Right lobe of liver (tissue), 6 donors: ENCODE data around the gene ZBTB9. TPM values are rescaled to one million over a fixed set of nuclear protein-coding genes. Genes with fewer than 3 reads are reported as not detected.

Experiments used
- ATAC-seq, 4 donors: fragments of 200-7000 bp; cut with Tn5 transposase; one replicate each; pipeline ENCODE4 v1.9.1; 2020; ENCODE audit warnings: mild to moderate bottlenecking in 4 of 4, moderate library complexity in 4 of 4
- DNase-seq, 3 donors: peaks; one replicate each; pipeline ENCODE4 v3.0.0-alpha.2; 2020
- H3K27ac ChIP-seq, 3 donors: fragments of 200-600 bp; one replicate each; pipeline ENCODE4 v1.8.0; 2022
- H3K27me3 ChIP-seq, 2 donors: fragments of 200-600 bp; one replicate each; pipeline ENCODE4 v1.8.0; 2022
- H3K36me3 ChIP-seq, 4 donors: fragments of 200-600 bp; sonication (generic) in 1 of 4; one replicate each; pipeline versions ENCODE4 v1.5.1 to v1.8.0; 2017 to 2022; ENCODE audit warnings: control low read depth in 1 of 4
- H3K4me1 ChIP-seq, 4 donors: fragments of 200-600 bp; sonication (generic) in 1 of 4; one replicate each; pipeline versions ENCODE4 v1.5.1 to v1.8.0; 2017 to 2022; ENCODE audit warnings: control low read depth in 1 of 4
- H3K4me3 ChIP-seq, 3 donors: fragments of 200-600 bp; one replicate each; pipeline ENCODE4 v1.8.0; 2022
- H3K9me3 ChIP-seq, 4 donors: fragments of 200-600 bp; sonication (generic) in 1 of 4; one replicate each; pipeline versions ENCODE4 v1.5.1 to v1.8.0; 2017 to 2022; ENCODE audit warnings: control low read depth in 1 of 4
- CTCF ChIP-seq, 4 donors: fragments of 200-600 bp in 3 of 4; fragments of 450-650 bp in 1 of 4; IDR thresholded peaks; one replicate each; pipeline versions ENCODE4 v1.5.1 to v1.8.0; 2016 to 2022; ENCODE audit warnings: antibody characterized with exemption in 4 of 4, mild to moderate bottlenecking in 2 of 4
- POLR2A ChIP-seq: fragments of 450-650 bp; IDR thresholded peaks from one replicate; pipeline ENCODE4 v1.6.1; 2017; ENCODE audit warnings: antibody characterized with exemption, mild to moderate bottlenecking
- WGBS: methylation state at CpG from one replicate; pipeline ENCODE4 v1.1.6; 2018; ENCODE audit warnings: low coverage, low lambda C conversion rate; ENCODE audit not compliant: insufficient coverage; ENCODE audit errors: missing lambda C conversion rate; 5-methylcytosine and 5-hydroxymethylcytosine counted together
- intact Hi-C, 2 donors: fragments of 100-400 bp; cut with DNase I; formaldehyde crosslinking; loops; one replicate each; pipeline versions ENCODE4 v1.11.2 to v1.14.1; 2022
- total RNA-seq, 6 experiments: library from RNA; depleted of rRNA in 2 of 6; stranded (reverse); fragments of >200 nt in 2 of 6; fragmentation: NEBNext Ultra II Directional in 3 of 6; extraction: Animal tissue kit (Norgen Biotek cat#: 25700) in 3 of 6; gene quantifications; one replicate each; pipeline versions ENCODE4 v1.1.0 to v1.2.4, GENCODE V29; 2016 to 2023
- donor health status: DM: no; HTN: yes; CAD: no.
- donor health status: DM: no; HTN: no; CAD: no.
- donor health status: DM: no; HTN: no; CAD: no.
- donor health status: DM: no; HTN: yes; CAD: no.
- donor health status: DM: no; HTN: yes; CAD: no.

ZBTB9 gene
- total RNA-seq, 6 experiments from 2014 or later, result 2.5 to 3.8 (median 2.9) TPM

DNA sequence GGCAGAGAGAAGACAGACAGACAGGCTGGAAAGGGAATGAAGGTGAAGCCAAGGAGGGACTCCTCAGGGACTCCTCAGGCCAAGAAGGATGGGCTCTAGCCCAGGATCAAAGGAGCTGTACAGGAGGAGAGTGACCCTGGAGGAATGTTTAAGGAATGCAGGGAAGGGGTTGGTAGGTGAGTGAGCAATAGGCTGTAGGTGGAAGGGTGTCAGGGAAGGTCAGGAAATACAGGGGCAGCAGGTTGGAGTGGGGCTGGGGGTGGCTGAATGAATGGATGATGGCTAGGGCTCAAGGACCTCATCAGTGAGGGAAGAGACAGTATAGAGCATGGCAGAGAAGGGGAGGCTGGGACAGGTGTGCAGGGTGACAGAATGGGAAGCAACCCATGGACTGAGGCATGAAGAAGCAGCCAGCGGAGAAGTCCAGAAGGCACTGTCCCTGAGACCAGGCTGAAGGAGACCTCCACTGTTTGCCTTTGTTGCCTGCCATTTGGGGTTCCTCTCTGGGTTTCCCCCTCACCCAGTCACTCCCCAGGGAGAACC, 21.3 kb upstream of the ZBTB9 start:
- TF ChIP-seq CTCF (IDR thresholded peaks at IDR 0.05), result no peak
- no peak for TF ChIP-seq POLR2A
- Histone ChIP-seq H3K36me3 (no peaks in the 10 kb centered on the region), H3K4me1 (peaks cover 0 to 18% (median 0%) of the 10 kb centered on the region in 4 donors), H3K27ac (no peak overlapping the region), H3K9me3 (no peaks in the 10 kb centered on the region), H3K4me3 (no peak overlapping the region), H3K27me3 (no peaks in the 10 kb centered on the region)
- no peak for ATAC-seq
- intact Hi-C loops, result no loop called here
- WGBS, result no CpG with 5 or more reads among the region's 1 CpG
- DNase-seq, result no peak

- Histone ChIP-seq H3K27me3 (no peaks in the 10 kb centered on the region), H3K9me3 (no peaks in the 10 kb centered on the region), H3K27ac (no peak overlapping the region), H3K36me3 (no peaks in the 10 kb centered on the region), H3K4me3 (no peak overlapping the region), H3K4me1 (peaks cover 0 to 18% (median 0%) of the 10 kb centered on the region in 4 donors)
- no peak for ATAC-seq
- DNase-seq, result no peak
- TF ChIP-seq POLR2A (no peak), CTCF (IDR thresholded peaks at IDR 0.05) (no peak)
- 40% methylated on average over 6 of the region's 17 CpGs for WGBS
- intact Hi-C loops, result no loop called here
Measured at GRCh38 chr6:33433544-33434191, 20.7 kb upstream of the ZBTB9 start.

DNA sequence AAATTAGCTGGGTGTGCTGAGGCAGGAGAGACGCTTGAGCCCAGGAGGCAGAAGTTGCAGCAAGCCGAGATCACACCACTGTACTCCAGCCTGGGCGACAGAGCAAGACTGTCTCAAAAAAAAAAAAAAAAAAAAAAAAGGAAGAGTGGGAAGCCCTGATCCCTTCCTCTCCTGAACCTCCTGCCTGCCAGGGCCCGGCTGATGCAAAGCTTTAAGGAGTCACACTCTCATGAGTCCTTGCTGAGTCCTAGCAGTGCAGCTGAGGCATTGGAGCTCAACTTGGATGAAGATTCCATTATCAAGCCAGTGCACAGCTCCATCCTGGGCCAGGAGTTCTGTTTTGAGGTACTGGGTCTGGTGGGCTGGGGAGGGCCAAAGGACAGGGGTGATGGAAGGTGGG, 19.4 kb upstream of the ZBTB9 start:
- H3K36me3 ChIP-seq, result no peaks in the 10 kb centered on the region
- no peak for ATAC-seq
- TF ChIP-seq CTCF (IDR thresholded peaks at IDR 0.05) (no peak), POLR2A (no peak)

DNA sequence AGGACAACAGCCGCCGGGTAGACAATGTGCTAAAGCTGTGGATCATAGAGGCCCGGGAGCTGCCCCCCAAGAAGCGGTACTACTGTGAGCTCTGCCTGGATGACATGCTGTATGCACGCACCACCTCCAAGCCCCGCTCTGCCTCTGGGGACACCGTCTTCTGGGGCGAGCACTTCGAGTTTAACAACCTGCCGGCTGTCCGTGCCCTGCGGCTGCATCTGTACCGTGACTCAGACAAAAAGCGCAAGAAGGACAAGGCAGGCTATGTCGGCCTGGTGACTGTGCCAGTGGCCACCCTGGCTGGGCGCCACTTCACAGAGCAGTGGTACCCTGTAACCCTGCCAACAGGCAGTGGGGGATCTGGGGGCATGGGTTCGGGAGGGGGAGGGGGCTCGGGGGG, 16.7 kb upstream of the ZBTB9 start:
- no peaks in the 10 kb centered on the region for H3K27me3 ChIP-seq
- DNase-seq (no peak), ATAC-seq (no peak)
- intact Hi-C loops, result no loop called here
- WGBS, result 100% methylated on average over 4 of the region's 18 CpGs
- no peaks in the 10 kb centered on the region for H3K4me1 ChIP-seq
- no peaks in the 10 kb centered on the region for H3K9me3 ChIP-seq
- TF ChIP-seq POLR2A, result no peak
- no peak for TF ChIP-seq CTCF (IDR thresholded peaks at IDR 0.05)
- H3K27ac ChIP-seq, result no peak overlapping the region
- H3K4me3 ChIP-seq, result no peak overlapping the region
- no peaks in the 10 kb centered on the region for H3K36me3 ChIP-seq

More for the DNA sequence above, 19.4 kb upstream of the ZBTB9 start:
- no peak overlapping the region for H3K27ac ChIP-seq
- DNase-seq, result no peak
- peaks cover 0 to 12% (median 0%) of the 10 kb centered on the region in 4 donors for H3K4me1 ChIP-seq
- H3K27me3 ChIP-seq, result no peaks in the 10 kb centered on the region
- 92% methylated on average over 4 of the region's 4 CpGs for WGBS
- H3K4me3 ChIP-seq, result no peak overlapping the region
- no peaks in the 10 kb centered on the region for H3K9me3 ChIP-seq
- intact Hi-C loops, result no loop called here
